SK-N-SH treated with all-trans-retinoic acid at 6 μM for 48 hours (cell line): Measurements from ENCODE around the gene LRRC25.

Experiments used
- BACH2 ChIP-seq: fragments of 250-450 bp; sonication (Bioruptor Pico); IDR thresholded peaks from 2 replicates; pipeline ENCODE4 v1.9.0; 2021; ENCODE audit warnings: mild to moderate bottlenecking, borderline replicate concordance
- CREB5 ChIP-seq: fragments of 250-450 bp; sonication (Bioruptor Pico); IDR thresholded peaks from 2 replicates; pipeline ENCODE4 v1.5.1; 2020; ENCODE audit warnings: low read depth, mild to moderate bottlenecking, moderate library complexity
- CSRNP3 ChIP-seq: fragments of 250-450 bp; sonication (Bioruptor Pico); IDR thresholded peaks from 2 replicates; pipeline ENCODE4 v1.5.1; 2021; ENCODE audit warnings: mild to moderate bottlenecking, moderate library complexity
- PATZ1 ChIP-seq: fragments of 250-450 bp; sonication (Bioruptor Pico); IDR thresholded peaks from 2 replicates; pipeline ENCODE4 v1.8.0; 2020; ENCODE audit warnings: mild to moderate bottlenecking, moderate library complexity, borderline replicate concordance
- RARB ChIP-seq: fragments of 250-450 bp; sonication (Bioruptor Pico); IDR thresholded peaks from 2 replicates; pipeline ENCODE4 v1.8.0; 2021; ENCODE audit warnings: mild to moderate bottlenecking, moderate library complexity
- SNAI2 ChIP-seq: fragments of 250-450 bp; sonication (Bioruptor Pico); IDR thresholded peaks from 2 replicates; pipeline ENCODE4 v1.5.0; 2020; ENCODE audit warnings: mild to moderate bottlenecking, moderate library complexity
- ZFP30 ChIP-seq: fragments of 450-650 bp; formaldehyde crosslinking; IDR thresholded peaks from 2 replicates; pipeline ENCODE4 v1.5.0; 2022; ENCODE audit warnings: mild to moderate bottlenecking, moderate library complexity
- ZNF8 ChIP-seq: fragments of 450-650 bp; formaldehyde crosslinking; IDR thresholded peaks from 2 replicates; pipeline ENCODE4 v1.5.0; 2020; ENCODE audit warnings: mild to moderate bottlenecking, moderate library complexity

GRCh38 chr19:18437491-18438330, 40.3 kb upstream of the LRRC25 start, which contains the start of gene ISYNA1:
- TF ChIP-seq CREB5 (CRISPR knock-in tag) (no peak), RARB (no peak), CSRNP3 (CRISPR knock-in tag) (no peak), BACH2 (CRISPR knock-in tag) (no peak), ZNF8 (no peak), SNAI2 (CRISPR knock-in tag) (no peak), ZFP30 (CRISPR knock-in tag) (no peak), PATZ1 (CRISPR knock-in tag) (no peak)
